A549 (cell line): ENCODE results near the gene CD2. TPM values are rescaled to one million over a fixed set of nuclear protein-coding genes. Genes with fewer than 3 reads are reported as not detected.

ENCODE experiments used
- ATAC-seq, 2 experiments: fragments of 200-7000 bp in 1 of 2; fragments of >200 bp in 1 of 2; cut with Nextera tagmentation in 1 of 2; cut with Tn5 transposase in 1 of 2; 3 replicates each; pipeline versions ENCODE4 v1.8.0 to v1.9.1; 2018 to 2020; ENCODE audit warnings: mild to moderate bottlenecking in 1 of 2, moderate library complexity in 1 of 2
- CTCF ChIA-PET: fragments of 300-600 bp; sonication (Branson Sonifier 250); formaldehyde crosslinking; extraction: SDS; loops from one replicate; lab custom pipeline; 2021; ENCODE audit warnings: antibody characterized with exemption, inconsistent platforms; lab: Yijun Ruan, JAX
- POLR2A ChIA-PET: fragments of 350-600 bp; formaldehyde crosslinking; extraction: SDS; loops from one replicate; lab custom pipeline; 2021; ENCODE audit warnings: antibody characterized with exemption, inconsistent platforms; lab: Yijun Ruan, JAX
- DNase-seq, 2 experiments: peaks; one replicate each; pipeline versions ENCODE4 v3.0.0 to v3.0.0-alpha.2; 2011 to 2016; ENCODE audit warnings: low read depth in 1 of 2, low spot score in 1 of 2
- FAIRE-seq: peaks from 2 replicates; lab custom pipeline; 2011; peaks lifted over from hg19 to GRCh38; lab: Jason Lieb, UNC
- H3K27ac ChIP-seq, 2 experiments: fragments of >200 bp; sonication (Bioruptor Twin); formaldehyde crosslinking; 3 replicates each; pipeline ENCODE4 v1.5.1; 2016 to 2017
- H3K4me1 ChIP-seq: fragments of >200 bp; sonication (Bioruptor Twin); formaldehyde crosslinking; 3 replicates; pipeline ENCODE4 v1.6.1; 2016
- H3K4me2 ChIP-seq: fragments of >200 bp; sonication (Bioruptor Twin); formaldehyde crosslinking; 3 replicates; pipeline ENCODE4 v1.6.1; 2016
- H3K4me3 ChIP-seq: fragments of >200 bp; sonication (Bioruptor Twin); formaldehyde crosslinking; 3 replicates; pipeline ENCODE4 v1.5.1; 2016
- H3K9me3 ChIP-seq: fragments of >200 bp; sonication (Bioruptor Twin); formaldehyde crosslinking; 3 replicates; pipeline ENCODE4 v1.6.1; 2016
- EP300 ChIP-seq, 2 experiments: fragments of >200 bp; sonication (Bioruptor Twin); formaldehyde crosslinking; IDR thresholded peaks; 2 replicates in 1 of 2; 3 replicates in 1 of 2; pipeline ENCODE4 v1.6.1; 2016 to 2017
- ESRRA ChIP-seq: fragments of 150-350 bp; IDR thresholded peaks from 2 replicates; pipeline ENCODE4 v1.6.1; 2014; ENCODE audit warnings: mild to moderate bottlenecking, low read length, borderline replicate concordance
- GATA3 ChIP-seq: IDR thresholded peaks from 2 replicates; pipeline ENCODE4 v1.6.1; 2012; ENCODE audit warnings: borderline replicate concordance
- HEYL ChIP-seq: fragments of 250-450 bp; sonication (Bioruptor Pico); IDR thresholded peaks from 2 replicates; pipeline ENCODE4 v1.8.0; 2021; ENCODE audit warnings: mild to moderate bottlenecking, moderate library complexity
- HMGXB4 ChIP-seq: fragments of 250-450 bp; sonication (Bioruptor Pico); IDR thresholded peaks from 2 replicates; pipeline ENCODE4 v1.5.0; 2021; ENCODE audit warnings: mild to moderate bottlenecking, moderate library complexity, borderline replicate concordance
- JUN ChIP-seq, 2 experiments: fragments of >200 bp; sonication (Bioruptor Twin); formaldehyde crosslinking; IDR thresholded peaks; 2 replicates in 1 of 2; 3 replicates in 1 of 2; pipeline ENCODE4 v1.6.1; 2016 to 2017
- JUNB ChIP-seq: fragments of >200 bp; sonication (Bioruptor Twin); formaldehyde crosslinking; IDR thresholded peaks from 2 replicates; pipeline ENCODE4 v1.6.1; 2016
- MAFK ChIP-seq: fragments of 450-650 bp; IDR thresholded peaks from 2 replicates; pipeline ENCODE4 v1.6.1; 2014; ENCODE audit not compliant: partially characterized antibody
- MYC ChIP-seq: IDR thresholded peaks from 2 replicates; pipeline ENCODE4 v1.6.1; 2012; ENCODE audit warnings: mild to moderate bottlenecking, inconsistent platforms, low read length, improper control_type of control experiment, borderline replicate concordance
- POLR2A ChIP-seq: IDR thresholded peaks from 2 replicates; pipeline ENCODE4 v1.6.1; 2012; ENCODE audit warnings: mild to moderate bottlenecking, low read length
- RCOR1 ChIP-seq: fragments of 150-350 bp; IDR thresholded peaks from 2 replicates; pipeline ENCODE4 v1.6.1; 2014; ENCODE audit warnings: antibody characterized with exemption, low read length, low read depth
- SMC3 ChIP-seq: fragments of >200 bp; sonication (Bioruptor Twin); formaldehyde crosslinking; IDR thresholded peaks from 3 replicates; pipeline ENCODE4 v1.6.1; 2018; ENCODE audit warnings: inconsistent platforms
- SREBF2 ChIP-seq: fragments of 450-650 bp; IDR thresholded peaks from 2 replicates; pipeline ENCODE4 v1.6.1; 2014; ENCODE audit warnings: mild to moderate bottlenecking, moderate library complexity
- WGBS: methylation state at CpG from one replicate; pipeline ENCODE4 v1.1.6; 2017; ENCODE audit errors: missing lambda C conversion rate; 5-methylcytosine and 5-hydroxymethylcytosine counted together
- polyA plus RNA-seq, 4 experiments: library from polyadenylated mRNA; depleted of rRNA in 3 of 4; stranded (reverse); fragments of >200 nt; fragmentation: RNase III in 1 of 4; extraction: RNeasy Plus Mini Kit Qiagen cat#74134 plus additional on column Dnase treatment in 1 of 4; gene quantifications; 2 replicates in 3 of 4; 3 replicates in 1 of 4; pipeline ENCODE4 v1.2.3, GENCODE V29; 2011 to 2017
- TF ChIP-seq, protein P1 (sequence below): fragments of 250-450 bp; sonication (Bioruptor Pico); IDR thresholded peaks from 2 replicates; pipeline ENCODE4 v1.5.0; 2020; ENCODE audit warnings: low read depth, mild to moderate bottlenecking, moderate library complexity
- TF ChIP-seq, protein P2 (sequence below): fragments of 450-650 bp; IDR thresholded peaks from 2 replicates; pipeline ENCODE4 v1.6.1; 2014; ENCODE audit warnings: antibody characterized with exemption
- TF ChIP-seq, protein P3 (sequence below): IDR thresholded peaks from 2 replicates; pipeline ENCODE4 v1.6.1; 2012
- TF ChIP-seq, protein P4 (sequence below): fragments of >200 bp; sonication (Bioruptor Twin); formaldehyde crosslinking; IDR thresholded peaks from 3 replicates; pipeline ENCODE4 v1.5.1; 2016
- TF ChIP-seq, protein P5 (sequence below): fragments of >200 bp; sonication (Bioruptor Twin); formaldehyde crosslinking; IDR thresholded peaks from 2 replicates; pipeline ENCODE4 v1.6.1; 2016

The CD2 gene
- polyA plus RNA-seq, 2 of the 4 experiments (the other 2 are of a cell fraction), result not detected

DNA sequence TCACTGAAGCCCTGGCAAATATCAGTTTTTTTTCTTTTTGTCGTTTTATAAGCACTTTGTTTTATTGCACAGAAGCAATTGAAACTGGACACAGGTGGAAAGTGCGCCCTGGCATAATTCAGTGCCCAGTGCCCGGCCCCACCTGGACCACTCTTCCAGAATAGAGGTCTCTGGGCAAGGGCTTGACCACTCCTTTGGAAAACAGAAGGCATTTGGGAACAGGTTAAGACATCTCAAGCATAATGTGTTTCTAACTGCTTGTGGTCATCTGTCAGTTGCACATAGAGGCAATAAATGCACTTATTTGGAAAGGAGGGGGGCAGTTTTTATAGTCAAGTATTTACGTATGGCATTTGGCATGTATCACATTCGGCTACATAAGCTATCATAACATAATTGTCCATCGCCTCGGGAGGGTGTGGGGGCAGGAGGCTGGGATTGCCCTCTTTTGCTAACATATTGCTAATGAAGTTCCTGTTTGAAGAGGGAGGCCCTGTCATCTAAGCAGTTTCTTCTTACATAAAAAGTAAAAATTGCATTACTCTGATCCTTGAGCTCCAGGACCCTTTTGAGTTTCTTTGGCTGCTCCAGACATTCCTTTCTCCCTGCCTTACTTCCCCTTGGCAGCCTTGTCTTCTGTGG is 14.7 kb upstream of the CD2 start:
- TF ChIP-seq ESRRA (no peak), HEYL (no peak), SMC3 (no peak), JUN (IDR thresholded peaks at IDR 0.05) (no peak)
- TF ChIP-seq, protein P1, sequence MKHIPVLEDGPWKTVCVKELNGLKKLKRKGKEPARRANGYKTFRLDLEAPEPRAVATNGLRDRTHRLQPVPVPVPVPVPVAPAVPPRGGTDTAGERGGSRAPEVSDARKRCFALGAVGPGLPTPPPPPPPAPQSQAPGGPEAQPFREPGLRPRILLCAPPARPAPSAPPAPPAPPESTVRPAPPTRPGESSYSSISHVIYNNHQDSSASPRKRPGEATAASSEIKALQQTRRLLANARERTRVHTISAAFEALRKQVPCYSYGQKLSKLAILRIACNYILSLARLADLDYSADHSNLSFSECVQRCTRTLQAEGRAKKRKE (CRISPR knock-in tag), result no peak
- TF ChIP-seq, protein P2, sequence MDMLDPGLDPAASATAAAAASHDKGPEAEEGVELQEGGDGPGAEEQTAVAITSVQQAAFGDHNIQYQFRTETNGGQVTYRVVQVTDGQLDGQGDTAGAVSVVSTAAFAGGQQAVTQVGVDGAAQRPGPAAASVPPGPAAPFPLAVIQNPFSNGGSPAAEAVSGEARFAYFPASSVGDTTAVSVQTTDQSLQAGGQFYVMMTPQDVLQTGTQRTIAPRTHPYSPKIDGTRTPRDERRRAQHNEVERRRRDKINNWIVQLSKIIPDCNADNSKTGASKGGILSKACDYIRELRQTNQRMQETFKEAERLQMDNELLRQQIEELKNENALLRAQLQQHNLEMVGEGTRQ, result no peak
- TF ChIP-seq, protein P3, sequence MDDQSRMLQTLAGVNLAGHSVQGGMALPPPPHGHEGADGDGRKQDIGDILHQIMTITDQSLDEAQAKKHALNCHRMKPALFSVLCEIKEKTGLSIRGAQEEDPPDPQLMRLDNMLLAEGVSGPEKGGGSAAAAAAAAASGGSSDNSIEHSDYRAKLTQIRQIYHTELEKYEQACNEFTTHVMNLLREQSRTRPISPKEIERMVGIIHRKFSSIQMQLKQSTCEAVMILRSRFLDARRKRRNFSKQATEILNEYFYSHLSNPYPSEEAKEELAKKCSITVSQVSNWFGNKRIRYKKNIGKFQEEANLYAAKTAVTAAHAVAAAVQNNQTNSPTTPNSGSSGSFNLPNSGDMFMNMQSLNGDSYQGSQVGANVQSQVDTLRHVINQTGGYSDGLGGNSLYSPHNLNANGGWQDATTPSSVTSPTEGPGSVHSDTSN, result no peak
- no peaks in the 10 kb centered on the region for H3K4me1 ChIP-seq
- ChIA-PET CTCF (interaction anchor here (0.8 to 4.7 kb wide), 2 partner anchors 12 to 318 kb away, joined by 3 to 48 read pairs; partner anchors contain the start of gene TTF2), POLR2A (no interaction called here)
- DNase-seq (no peak), FAIRE-seq (no peak), ATAC-seq (no peak)
- H3K27ac ChIP-seq, result no peak overlapping the region
- H3K9me3 ChIP-seq, result peaks cover 14% of the 10 kb centered on the region
- H3K4me2 ChIP-seq, result no peak overlapping the region
- 63% methylated on average over 7 of the region's 7 CpGs for WGBS
- no peak overlapping the region for H3K4me3 ChIP-seq

DNA sequence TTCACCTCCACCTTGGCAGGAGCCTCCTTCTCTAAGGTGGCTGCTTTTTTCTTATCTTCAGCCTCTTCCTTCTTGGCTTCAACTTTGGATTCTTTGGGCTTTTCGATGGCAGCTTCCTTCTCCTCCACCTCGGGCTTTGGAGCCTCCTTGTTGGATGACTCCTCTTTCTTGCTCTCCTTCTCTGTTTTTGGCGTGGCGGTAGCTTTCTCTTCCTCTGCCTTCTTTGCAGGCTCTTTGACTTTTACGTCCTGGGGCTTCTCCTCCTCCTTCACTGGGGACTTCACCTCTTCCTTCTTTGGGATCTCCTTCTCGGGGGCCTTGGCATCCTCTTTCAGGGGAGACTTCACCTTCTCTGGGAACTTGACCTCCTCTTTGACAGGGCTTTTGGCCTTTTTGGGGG is 13.9 kb upstream of the CD2 start:
- WGBS, result 61% methylated on average over 6 of the region's 6 CpGs
- Histone ChIP-seq H3K9me3 (peaks cover 14% of the 10 kb centered on the region), H3K27ac (no peak overlapping the region), H3K4me2 (no peak overlapping the region), H3K4me1 (no peaks in the 10 kb centered on the region), H3K4me3 (no peak overlapping the region)
- DNase-seq, result no peak
- ChIA-PET CTCF (interaction anchor here (0.8 to 4.7 kb wide), 2 partner anchors 12 to 317 kb away, joined by 3 to 48 read pairs; partner anchors contain the start of gene TTF2), POLR2A (no interaction called here)
- no peak for ATAC-seq
- TF ChIP-seq RCOR1 (no peak), JUNB (no peak), MYC (no peak)
- TF ChIP-seq, protein P4, sequence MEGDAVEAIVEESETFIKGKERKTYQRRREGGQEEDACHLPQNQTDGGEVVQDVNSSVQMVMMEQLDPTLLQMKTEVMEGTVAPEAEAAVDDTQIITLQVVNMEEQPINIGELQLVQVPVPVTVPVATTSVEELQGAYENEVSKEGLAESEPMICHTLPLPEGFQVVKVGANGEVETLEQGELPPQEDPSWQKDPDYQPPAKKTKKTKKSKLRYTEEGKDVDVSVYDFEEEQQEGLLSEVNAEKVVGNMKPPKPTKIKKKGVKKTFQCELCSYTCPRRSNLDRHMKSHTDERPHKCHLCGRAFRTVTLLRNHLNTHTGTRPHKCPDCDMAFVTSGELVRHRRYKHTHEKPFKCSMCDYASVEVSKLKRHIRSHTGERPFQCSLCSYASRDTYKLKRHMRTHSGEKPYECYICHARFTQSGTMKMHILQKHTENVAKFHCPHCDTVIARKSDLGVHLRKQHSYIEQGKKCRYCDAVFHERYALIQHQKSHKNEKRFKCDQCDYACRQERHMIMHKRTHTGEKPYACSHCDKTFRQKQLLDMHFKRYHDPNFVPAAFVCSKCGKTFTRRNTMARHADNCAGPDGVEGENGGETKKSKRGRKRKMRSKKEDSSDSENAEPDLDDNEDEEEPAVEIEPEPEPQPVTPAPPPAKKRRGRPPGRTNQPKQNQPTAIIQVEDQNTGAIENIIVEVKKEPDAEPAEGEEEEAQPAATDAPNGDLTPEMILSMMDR, result no peak
- FAIRE-seq, result no peak

DNA sequence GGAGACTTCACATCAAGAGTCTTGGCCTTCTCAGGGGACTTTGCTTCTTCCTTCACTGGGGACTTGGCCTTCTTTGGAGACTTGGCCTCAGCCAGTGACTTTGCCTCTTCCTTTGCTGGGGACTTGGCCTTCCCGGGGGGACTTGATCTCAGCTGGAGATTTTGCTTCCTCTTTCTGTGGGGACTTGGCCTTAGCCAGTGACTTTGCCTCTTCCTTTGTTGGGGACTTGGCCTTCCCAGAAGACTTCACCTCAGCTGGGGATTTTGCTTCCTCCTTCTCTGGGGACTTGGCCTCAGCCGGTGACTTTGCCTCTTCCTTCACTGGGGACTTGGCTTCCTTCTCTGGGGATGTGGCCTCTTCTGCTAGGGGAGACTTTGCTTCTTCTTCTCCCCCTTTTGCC is 13.5 kb upstream of the CD2 start:
- CTCF ChIA-PET, result interaction anchor here (4.7 kb wide), 1 partner anchor 317 kb away, joined by 48 read pairs; the partner anchor contains the start of gene TTF2
- TF ChIP-seq, protein P1 (CRISPR knock-in tag), result no peak
- TF ChIP-seq MAFK, result no peak
- no peak for TF ChIP-seq ESRRA
- TF ChIP-seq EP300 (IDR thresholded peaks at IDR 0.05), result no peak
- TF ChIP-seq, protein P2, result no peak
- no peak for TF ChIP-seq SREBF2
- no peak for TF ChIP-seq SMC3
- TF ChIP-seq HMGXB4 (CRISPR knock-in tag), result no peak
- TF ChIP-seq, protein P5, sequence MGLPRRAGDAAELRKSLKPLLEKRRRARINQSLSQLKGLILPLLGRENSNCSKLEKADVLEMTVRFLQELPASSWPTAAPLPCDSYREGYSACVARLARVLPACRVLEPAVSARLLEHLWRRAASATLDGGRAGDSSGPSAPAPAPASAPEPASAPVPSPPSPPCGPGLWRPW, result no peak
- TF ChIP-seq MYC, result no peak
- no peak for TF ChIP-seq POLR2A
- no peak for TF ChIP-seq GATA3
- TF ChIP-seq, all 56 proteins: peak for 0
- Histone ChIP-seq H3K4me2 (no peak overlapping the region), H3K9me3 (peaks cover 14% of the 10 kb centered on the region), H3K27ac (no peak overlapping the region), H3K4me1 (no peaks in the 10 kb centered on the region), H3K4me3 (no peak overlapping the region)
- FAIRE-seq, result no peak
- 73% methylated on average over 2 of the region's 2 CpGs for WGBS
- POLR2A ChIA-PET, result no interaction called here
- DNase-seq, result no peak
- no peak for ATAC-seq
